ENCODE results near the gene M6PR. TPM values are rescaled to one million over a fixed set of nuclear protein-coding genes. Genes with fewer than 3 reads are reported as not detected.

The M6PR gene
- total and polyA plus RNA-seq, 2 of the 13 experiments (the other 11 are each of a cell fraction or from before 2014, with no cell fraction given) = 98.2 to 127 TPM

GRCh38 chr12:8949342-8950220, at the start of gene M6PR (continued):
- TF ChIP-seq ZNF691 (CRISPR knock-in tag; IDR thresholded peaks at IDR 0.05; ENCODE audit: borderline replicate concordance, low read depth) (no peak; the same call in 1 of the 2 replicates), TFAP4 (IDR thresholded peaks at IDR 0.05; ENCODE audit: borderline replicate concordance, low read depth) (peak; percentile 70; the same call in 1 of the 2 replicates), NONO (IDR thresholded peaks at IDR 0.05) (no peak), NONO (CRISPR knock-in tag; conservative IDR thresholded peaks at IDR 0.05) (0 out of 2 replicates have a peak, but pooled peaks have one; percentile 26), MTF2 (CRISPR knock-in tag; IDR thresholded peaks at IDR 0.05; ENCODE audit: borderline replicate concordance) (peak; percentile 86; the same call in 1 of the 2 replicates), PTBP1 (IDR thresholded peaks at IDR 0.05; ENCODE audit: low read depth, low read length, poor library complexity, severe bottlenecking) (peak; percentile 22), JUNB (CRISPR knock-in tag; IDR thresholded peaks at IDR 0.05; ENCODE audit: borderline replicate concordance) (no peak), ZNF574 (CRISPR knock-in tag; IDR thresholded peaks at IDR 0.05) (peak; percentile 89), ZNF274 (CRISPR knock-in tag; IDR thresholded peaks at IDR 0.05) (peak; percentile 39; the same call in 1 of the 2 replicates), ZXDC (CRISPR knock-in tag; IDR thresholded peaks at IDR 0.05) (peak; percentile 98), ZNF629 (CRISPR knock-in tag; conservative IDR thresholded peaks at IDR 0.05) (no peak), TERF1 (CRISPR knock-in tag; IDR thresholded peaks at IDR 0.05) (no peak), ZSCAN29 (CRISPR knock-in tag; conservative IDR thresholded peaks at IDR 0.05) (peak; percentile 67; the same call in 1 of the 2 replicates), NPAS2 (CRISPR knock-in tag; IDR thresholded peaks at IDR 0.05; ENCODE audit: borderline replicate concordance) (no peak), ZNF496 (CRISPR knock-in tag; IDR thresholded peaks at IDR 0.05; ENCODE audit: insufficient replicate concordance) (no peak), MYC (CRISPR knock-in tag; IDR thresholded peaks at IDR 0.05; ENCODE audit: borderline replicate concordance) (peak; percentile 90), ZNF740 (CRISPR knock-in tag; IDR thresholded peaks at IDR 0.05) (0 out of 2 replicates have a peak, but pooled peaks have one; percentile 49), PAWR (CRISPR knock-in tag; IDR thresholded peaks at IDR 0.05; ENCODE audit: borderline replicate concordance) (no peak)

All from HepG2 (cell line).